ENCODE measurements around the gene DCLK1.

The DCLK1 gene

GRCh38 chr13:35854286-35854685 lies 276.9 kb downstream of the DCLK1 start:
- no peak for DNase-seq

- no peak for DNase-seq
Observed at GRCh38 chr13:35851881-35852280, 279.3 kb downstream of the DCLK1 start.

- no peak for DNase-seq
Observed at GRCh38 chr13:35851356-35851755, 279.8 kb downstream of the DCLK1 start.

DNA sequence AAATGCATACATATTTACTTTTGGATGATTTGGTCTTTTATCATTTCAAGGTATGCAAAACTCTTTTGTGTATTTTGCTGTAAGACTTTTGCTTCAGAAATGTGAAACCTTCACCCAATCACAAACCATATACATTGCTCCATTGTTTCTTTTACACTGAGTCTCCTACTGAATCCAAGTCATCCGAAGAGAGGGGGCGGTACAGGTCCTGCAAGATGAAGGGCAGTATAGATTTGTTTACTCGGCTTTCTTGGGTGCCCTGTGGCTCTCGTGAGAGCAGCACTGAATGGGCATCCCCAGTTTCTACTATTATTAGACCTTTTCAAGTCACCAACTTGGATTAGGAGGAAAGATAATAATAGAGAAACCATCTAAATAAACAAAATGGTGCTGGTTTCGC lies 280.6 kb downstream of the DCLK1 start:
- no peak for DNase-seq

DNA sequence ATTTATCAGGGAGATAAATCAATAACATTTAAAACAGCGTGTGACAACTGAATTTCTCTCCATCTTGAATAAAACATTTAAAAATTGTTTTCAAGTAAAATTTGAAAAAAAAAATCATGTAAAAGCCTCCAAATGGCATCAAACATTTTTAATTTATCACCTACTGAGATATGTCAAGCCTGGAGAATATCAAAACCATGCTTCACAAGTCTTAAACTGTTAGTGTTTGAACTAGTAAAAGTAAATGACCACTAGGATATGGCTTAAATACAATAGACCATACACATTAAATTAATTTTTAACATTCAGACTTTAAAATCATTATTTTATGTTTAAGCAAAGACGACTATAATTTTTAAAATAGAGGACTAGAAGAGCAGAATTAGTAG lies 281.9 kb downstream of the DCLK1 start:
- no peak for DNase-seq

GRCh38 chr13:35848336-35849255 lies 282.6 kb downstream of the DCLK1 start:
- DNase-seq, result no peak

DNA sequence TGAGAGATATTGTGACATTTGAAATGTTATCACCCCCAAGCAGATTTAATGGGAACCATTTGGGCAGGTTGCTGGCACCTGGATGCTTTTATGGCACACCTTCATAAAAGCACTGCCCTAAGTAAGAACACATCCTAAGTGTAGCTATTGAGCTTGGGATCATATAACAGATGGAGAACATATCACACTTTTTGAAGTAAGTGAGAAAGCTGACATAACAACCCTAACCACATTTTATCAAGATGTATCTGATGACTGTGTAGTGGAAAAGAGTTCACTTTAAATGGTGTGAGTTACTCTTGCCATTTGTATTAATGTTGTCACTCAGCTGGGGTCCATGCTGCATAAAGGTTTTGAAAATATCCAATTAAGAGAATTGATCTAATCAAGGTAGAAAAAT lies 287.9 kb downstream of the DCLK1 start:
- no peak for DNase-seq

- DNase-seq, result no peak
Observed at GRCh38 chr13:35841060-35841521, 290.1 kb downstream of the DCLK1 start.

DNA sequence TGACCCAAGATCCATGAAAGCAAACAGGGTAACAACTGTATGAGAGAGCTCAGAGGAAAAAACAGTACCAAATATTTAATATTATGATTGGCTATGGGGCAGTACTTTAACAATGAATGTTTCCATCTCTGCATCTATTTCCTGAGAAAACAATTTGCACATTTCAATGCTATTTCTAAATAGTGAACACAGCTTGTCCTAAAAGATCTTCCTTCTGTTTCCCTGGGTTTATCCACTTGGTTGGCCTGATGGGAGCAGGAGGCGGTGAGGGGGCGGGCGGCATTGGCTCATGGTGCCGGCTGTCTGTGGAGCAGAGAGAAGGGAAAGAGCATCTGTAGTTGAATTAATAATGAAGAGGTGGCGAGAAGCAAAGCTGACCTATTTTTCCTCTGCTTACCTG lies 291.4 kb downstream of the DCLK1 start:
- DNase-seq, result no peak

GRCh38 chr13:35838356-35838755 lies 292.8 kb downstream of the DCLK1 start:
- DNase-seq, result no peak

DNA sequence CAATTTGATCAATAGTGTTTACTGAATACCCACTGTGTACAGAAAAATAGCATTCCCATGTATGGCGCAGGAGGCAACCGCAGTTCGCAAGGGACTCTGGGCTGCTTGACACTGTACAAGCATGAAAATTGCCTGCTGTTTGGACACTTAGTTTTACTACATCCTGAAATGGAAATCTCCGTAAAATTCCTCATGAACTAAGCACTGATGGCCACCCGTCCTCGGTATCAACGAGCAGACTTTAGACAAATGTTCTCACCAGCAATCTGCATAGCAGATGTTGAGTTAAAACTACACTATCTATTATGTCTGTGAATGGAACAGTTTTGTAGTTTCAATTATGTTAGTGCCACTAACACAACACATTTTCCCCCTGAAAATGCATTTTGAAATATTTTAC lies 294.7 kb downstream of the DCLK1 start:
- DNase-seq, result no peak

- no peak for DNase-seq
Observed at GRCh38 chr13:35835989-35836388, 295.2 kb downstream of the DCLK1 start.

GRCh38 chr13:35833608-35834275 lies 297.4 kb downstream of the DCLK1 start:
- DNase-seq, result no peak

DNA sequence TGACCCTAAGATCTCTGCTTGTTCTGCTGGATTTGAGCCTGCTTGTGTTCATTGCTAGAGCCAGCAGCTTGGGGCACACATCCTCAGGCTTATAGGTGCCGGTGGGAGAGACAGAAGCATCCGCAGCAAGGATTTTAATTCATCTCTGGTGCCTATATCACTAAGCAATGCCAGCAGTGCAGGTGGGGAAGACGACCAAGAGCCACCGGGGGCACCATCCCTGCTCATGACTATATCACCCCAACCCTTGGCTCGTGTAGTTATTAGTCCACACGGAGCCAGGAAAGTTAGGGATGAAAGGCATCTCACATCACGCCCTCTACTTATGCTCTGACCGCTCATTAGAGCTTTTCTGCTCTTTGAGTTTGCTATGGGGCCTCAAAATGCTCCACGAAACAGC lies 298.2 kb downstream of the DCLK1 start:
- DNase-seq, result no peak

DNA sequence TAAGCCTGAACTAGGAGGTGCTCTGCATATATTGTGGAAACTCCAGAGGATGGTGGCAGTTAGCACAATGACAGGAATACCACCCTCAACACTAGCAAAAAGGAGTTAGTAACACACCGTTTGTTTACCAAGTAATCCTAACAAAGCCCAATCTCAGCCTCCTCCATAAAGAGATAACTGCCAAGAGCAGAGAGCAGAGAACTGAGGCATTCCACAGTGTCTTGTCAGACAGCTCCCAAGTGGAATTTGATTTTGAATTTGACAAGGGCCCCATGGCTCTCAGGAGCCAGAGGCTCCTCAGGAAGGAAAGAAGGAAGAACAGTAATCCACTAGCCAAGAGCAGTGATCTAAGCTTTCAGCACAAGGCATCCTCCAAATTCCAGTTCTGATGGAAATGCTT lies 298.6 kb downstream of the DCLK1 start:
- DNase-seq, result no peak

GRCh38 chr13:35830850-35831450 lies 300.2 kb downstream of the DCLK1 start:
- no peak for DNase-seq

- DNase-seq, result no peak
Observed at GRCh38 chr13:35826626-35827254, 304.4 kb downstream of the DCLK1 start.

GRCh38 chr13:35824825-35825224 lies 306.4 kb downstream of the DCLK1 start:
- DNase-seq, result no peak

DNA sequence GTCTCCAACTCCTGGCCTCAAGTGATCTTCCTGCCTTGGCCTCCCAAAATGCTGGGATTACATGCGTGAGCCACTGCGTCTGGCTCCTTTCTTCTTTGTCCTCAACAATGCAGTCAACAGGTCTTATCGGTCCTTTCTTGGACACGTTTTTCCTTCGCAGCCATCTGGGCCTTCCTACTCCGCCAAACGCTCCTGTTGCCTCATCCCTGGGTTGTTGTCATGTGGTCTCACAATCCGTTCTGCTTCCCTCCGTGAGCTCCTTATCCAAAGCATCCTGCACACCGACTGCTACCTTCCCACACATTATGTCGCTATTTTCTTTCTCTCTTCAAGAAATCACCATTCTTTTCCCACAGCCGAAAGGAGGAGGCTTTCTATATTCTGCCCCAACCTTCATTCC lies 306.8 kb downstream of the DCLK1 start:
- DNase-seq, result no peak

DNA sequence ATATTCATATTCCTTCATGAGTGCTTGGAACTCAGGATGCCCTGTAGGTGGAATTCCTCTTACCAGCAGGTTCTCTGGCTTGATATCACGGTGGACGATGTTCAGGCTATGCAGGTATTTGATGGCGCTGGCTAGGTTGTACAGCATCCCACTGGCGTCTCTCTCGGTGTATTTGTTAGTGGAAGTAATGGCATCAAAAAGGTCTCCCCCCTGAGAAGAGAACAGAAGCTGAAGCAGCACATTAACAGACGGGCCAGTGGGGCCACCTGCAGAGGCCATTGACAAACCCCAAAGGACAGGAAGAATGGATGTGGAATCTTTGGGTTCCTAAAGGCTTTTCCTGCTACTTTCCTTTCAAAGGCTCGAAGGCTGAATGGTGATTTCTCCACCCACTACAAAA lies 308.5 kb downstream of the DCLK1 start:
- DNase-seq, result no peak

- no peak for DNase-seq
Observed at GRCh38 chr13:35818633-35819067, 312.5 kb downstream of the DCLK1 start.

DNA sequence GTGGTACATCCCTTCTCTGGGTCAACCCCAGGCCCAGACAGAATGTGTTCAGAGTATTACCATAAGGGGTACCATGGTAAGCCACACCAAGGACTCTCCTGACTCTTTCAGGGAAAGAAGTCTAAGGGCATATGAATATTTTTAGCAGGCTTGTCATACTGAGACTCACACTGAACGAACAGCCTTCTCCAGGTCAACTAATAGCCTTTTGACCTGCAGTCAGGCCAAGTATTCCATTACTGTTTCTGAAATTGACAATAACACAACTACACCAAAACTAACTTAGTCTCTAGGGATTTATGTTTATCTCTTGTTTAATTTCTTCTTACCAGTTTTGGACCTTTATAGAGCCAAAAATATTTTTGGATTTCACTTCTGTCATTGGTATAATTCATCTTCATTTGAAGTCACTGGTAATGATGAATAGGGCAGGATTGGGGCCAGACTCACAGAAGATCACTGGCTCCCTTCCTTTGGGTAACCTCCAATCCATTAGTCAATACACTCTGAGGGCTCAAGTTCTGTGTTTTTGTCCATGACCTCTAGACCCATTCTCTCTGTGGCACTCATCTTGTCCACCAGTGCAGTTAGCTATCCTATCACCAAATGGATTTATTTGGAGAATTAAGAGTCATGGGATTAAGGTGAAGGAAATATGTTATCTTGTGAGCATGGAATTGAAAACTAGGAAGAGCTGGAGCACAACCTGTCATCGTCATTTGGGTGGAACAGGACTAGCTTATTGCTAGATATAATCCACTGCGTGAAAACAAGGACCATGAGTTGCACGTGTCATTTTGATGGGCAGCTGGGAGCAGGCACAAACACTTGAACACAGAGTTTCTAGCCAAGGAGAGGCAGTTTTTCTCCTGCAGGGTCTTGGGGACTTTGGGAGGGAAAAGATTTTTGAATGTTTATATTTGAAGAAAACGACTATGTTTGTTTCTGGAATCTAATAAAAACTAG lies 313.3 kb downstream of the DCLK1 start:
- no peak for DNase-seq

All from DMS79 (cell line).